HG02678 (cell line): ENCODE data around the gene ABLIM2.

Experiments
- ATAC-seq: cut with Tn5 transposase; IDR thresholded peaks from one replicate; pipeline ENCODE4 v1.9.1; 2021; ENCODE audit warnings: mild to moderate bottlenecking, moderate library complexity; ENCODE audit not compliant: unreplicated experiment

The ABLIM2 gene

DNA sequence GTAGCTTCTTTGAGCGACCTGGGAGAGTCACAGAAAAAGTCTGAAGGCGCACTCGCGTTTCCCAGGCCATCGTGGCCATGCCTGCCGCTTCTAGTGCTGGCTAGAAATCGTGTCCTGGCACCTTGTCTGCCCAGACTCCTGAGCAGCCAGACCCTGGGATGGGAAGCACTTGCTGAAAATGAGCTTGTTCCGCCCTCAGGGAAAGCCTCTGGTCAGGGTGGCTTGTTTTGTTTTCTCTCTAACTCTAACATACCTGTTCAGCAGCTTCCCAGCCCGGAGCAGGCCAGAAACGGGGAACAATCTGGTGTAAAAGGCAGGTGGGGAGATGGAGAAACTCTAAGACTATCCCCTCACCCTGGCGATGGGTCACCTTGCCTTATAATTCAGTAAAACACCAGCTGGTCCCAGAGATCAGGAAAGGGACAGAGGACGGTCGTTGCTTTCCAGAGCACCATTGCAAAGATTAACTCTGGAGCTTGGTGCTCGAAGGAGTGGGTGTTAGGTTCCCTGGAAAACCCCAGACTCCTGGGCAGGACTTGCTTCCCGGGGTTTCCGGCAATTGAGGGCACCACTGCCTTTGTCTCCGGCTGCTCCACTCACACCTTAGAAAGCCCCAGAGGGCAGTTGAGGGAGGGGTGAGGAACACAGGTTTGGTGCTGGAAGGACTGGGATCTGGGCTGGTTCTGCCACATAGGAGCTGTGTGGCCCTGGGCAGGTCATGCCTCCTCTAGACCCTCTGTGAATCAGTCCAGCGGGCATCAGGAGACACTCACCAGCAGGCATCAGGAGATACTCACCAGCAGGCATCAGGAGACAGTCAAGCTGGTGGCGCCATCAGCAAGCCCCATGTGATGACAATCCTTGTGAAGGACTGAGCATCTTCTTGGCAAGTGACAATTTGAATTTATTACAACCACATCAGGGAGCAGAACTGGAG lies 36.0 kb upstream of the ABLIM2 start:
- ATAC-seq: no peak

- peak; percentile 80 for ATAC-seq
These were observed 34.4 kb upstream of the ABLIM2 start for GRCh38 chr4:8192748-8193738.

- peak; percentile 68 for ATAC-seq
These were observed 32.6 kb upstream of the ABLIM2 start for GRCh38 chr4:8191136-8191747.

- no peak for ATAC-seq
These were observed 31.2 kb upstream of the ABLIM2 start for GRCh38 chr4:8189551-8190466.

- no peak for ATAC-seq
These were observed 30.3 kb upstream of the ABLIM2 start for GRCh38 chr4:8188743-8189550.

- no peak for ATAC-seq
These were observed 29.5 kb upstream of the ABLIM2 start for GRCh38 chr4:8188085-8188484.

- ATAC-seq: no peak
These were observed 27.3 kb upstream of the ABLIM2 start for GRCh38 chr4:8185930-8186329.

DNA sequence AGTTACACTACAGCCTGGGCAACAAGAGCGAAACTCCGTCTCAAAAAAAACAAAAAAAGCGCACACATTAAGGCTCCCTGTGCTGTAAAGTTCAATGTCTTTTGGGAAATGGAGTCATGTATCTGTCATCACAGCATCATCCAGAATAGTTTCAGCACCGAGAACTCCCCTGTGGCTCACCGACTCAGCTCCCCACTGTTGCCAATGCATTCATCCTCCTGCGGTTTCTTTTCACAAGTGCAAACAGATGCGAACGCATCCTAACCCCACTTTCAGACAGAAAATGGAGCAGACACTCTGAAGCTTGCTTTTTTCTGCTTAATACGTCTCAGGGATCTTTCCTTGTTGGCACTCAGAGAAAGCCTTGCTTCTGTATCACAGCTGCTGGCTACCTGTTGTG lies 26.7 kb upstream of the ABLIM2 start:
- ATAC-seq: no peak

DNA sequence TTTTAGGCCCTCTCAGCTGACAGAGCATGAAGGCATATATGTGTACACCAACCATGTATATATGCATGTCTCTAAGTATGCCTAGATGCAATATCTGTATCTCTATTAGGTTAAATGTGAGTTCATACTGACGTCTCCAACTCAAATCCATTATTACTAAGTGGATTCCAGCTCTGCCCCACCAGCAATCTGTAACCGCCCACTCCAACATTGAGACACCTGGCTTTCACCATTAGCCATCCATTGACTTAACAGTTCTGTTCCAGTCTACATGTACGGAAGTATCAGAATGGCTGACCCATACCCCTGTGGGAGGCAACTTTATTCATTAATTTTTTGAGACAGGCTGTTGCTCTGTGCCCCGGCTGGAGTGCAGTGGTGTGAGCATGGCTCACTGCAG lies 25.4 kb upstream of the ABLIM2 start:
- ATAC-seq: no peak

DNA sequence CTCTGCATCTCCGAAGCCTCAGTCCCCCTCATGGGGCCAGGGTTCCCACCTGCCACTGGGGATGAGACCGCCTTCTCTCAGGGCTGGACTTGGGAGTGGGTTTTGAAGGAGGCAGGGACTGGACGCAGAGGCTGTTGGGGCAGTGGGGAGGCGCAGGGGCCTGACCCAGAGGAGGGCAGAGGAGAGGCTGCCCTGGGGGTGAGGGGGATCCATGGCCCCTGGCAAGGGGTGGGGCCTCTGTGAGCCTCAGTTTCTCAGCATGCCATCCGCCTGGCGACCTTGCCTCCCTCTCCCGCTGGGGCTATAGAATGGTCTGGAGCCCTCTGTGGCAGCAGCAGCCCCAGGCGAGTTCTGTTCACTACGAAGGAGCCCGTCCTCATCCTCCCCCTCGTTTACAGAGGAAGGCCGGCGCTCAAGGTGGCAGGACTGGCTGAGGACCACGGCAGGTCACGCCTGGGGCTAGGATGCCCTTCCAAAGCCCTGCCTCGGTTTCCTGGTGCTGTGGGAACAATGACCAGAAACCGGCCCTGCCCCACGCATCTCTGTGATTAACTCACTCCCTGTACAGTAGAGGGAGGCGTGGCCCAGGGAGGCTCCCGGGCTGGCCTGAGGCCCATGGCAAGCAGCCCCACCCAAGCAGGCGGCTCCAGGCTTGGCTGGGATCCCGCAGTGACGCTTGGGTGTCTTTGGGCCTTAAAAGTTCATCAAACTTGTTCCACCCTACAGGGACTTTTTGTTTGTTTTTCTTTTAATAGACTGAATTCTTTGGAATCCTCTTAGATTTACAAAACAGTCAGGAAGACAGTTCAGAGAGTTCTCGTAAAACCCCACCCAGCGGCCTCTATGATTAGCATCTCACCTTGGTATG lies 24.5 kb upstream of the ABLIM2 start:
- no peak for ATAC-seq

- no peak for ATAC-seq
These were observed 23.7 kb upstream of the ABLIM2 start for GRCh38 chr4:8182294-8182693.

GRCh38 chr4:8181844-8182243 lies 23.2 kb upstream of the ABLIM2 start:
- no peak for ATAC-seq

GRCh38 chr4:8181119-8181518 lies 22.5 kb upstream of the ABLIM2 start:
- no peak for ATAC-seq

GRCh38 chr4:8180310-8181093 lies 21.9 kb upstream of the ABLIM2 start:
- no peak for ATAC-seq

GRCh38 chr4:8179771-8180170 lies 21.2 kb upstream of the ABLIM2 start:
- no peak for ATAC-seq

DNA sequence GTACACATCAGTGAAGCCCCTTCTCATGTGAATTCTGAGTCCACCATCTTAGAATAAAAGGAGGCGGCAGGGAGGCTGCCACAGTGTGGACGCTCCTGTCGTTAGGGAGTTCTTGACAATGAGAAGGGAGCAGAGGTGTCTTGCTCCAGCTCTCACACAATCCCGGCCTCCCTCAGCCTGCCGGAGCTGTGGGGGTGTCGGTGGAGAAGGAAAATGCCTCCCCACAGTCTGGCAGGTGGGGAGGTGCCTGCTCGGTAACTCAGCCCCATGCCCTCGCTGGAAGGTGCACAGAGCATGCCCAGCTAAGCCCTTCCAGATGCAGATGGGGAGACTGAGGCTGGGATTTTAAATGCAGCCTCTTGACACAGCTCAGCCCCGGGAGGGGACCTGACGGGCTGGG lies 20.5 kb upstream of the ABLIM2 start:
- ATAC-seq: no peak

DNA sequence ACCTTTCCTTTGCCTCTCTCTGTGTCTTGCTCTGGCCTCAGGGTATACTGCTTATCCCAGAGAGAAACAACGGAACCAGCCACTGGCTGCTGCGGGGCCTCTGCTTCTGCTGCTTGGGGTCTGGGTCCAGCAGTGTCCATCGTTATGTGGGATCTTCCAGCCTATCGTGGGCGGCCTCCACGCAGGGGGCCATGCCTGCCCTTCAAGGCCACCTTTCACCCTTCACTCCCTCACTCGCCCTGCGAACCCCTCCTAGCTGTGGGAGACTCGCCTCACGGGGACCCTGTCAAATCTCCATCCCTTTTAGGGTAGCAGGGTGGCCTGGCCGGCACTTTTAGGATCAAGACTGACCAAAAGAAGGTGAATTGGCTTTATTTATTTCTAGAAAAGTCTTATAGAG lies 19.3 kb upstream of the ABLIM2 start:
- no peak for ATAC-seq

GRCh38 chr4:8177552-8177951 lies 18.9 kb upstream of the ABLIM2 start:
- ATAC-seq: no peak
